Mesothelial cell of epicardium (in vitro differentiated cells): ENCODE results near the gene NOX4. TPM values are rescaled to one million over a fixed set of nuclear protein-coding genes. Genes with fewer than 3 reads are reported as not detected.

Experiments used
- DNase-seq, 2 experiments: peaks; one replicate each; pipeline ENCODE4 v3.0.0; 2021; ENCODE audit warnings: low spot score in 2 of 2; ENCODE audit not compliant: unreplicated experiment in 2 of 2
- H3K27ac Mint-ChIP-seq: 2 replicates; pipeline ENCODE4 v1.8.0; 2021; ENCODE audit warnings: mixed read lengths
- H3K27me3 Mint-ChIP-seq: 2 replicates; pipeline ENCODE4 v1.8.0; 2021; ENCODE audit warnings: low read depth, mixed read lengths
- H3K36me3 Mint-ChIP-seq: 2 replicates; pipeline ENCODE4 v1.8.0; 2021; ENCODE audit warnings: mixed read lengths
- H3K4me1 Mint-ChIP-seq: 2 replicates; pipeline ENCODE4 v1.8.0; 2021; ENCODE audit warnings: mixed read lengths
- H3K4me3 Mint-ChIP-seq: 2 replicates; pipeline ENCODE4 v1.8.0; 2021; ENCODE audit warnings: mild to moderate bottlenecking, moderate library complexity, mixed read lengths
- H3K9me3 Mint-ChIP-seq: 2 replicates; pipeline ENCODE4 v1.8.0; 2021; ENCODE audit warnings: mixed read lengths
- total RNA-seq: library from RNA; stranded (reverse); gene quantifications from 3 replicates; pipeline ENCODE4 v1.2.1, GENCODE V29; 2021
- TF ChIP-seq, protein P1 (sequence below): fragments of 200-600 bp; sonication (generic); IDR thresholded peaks from one replicate; pipeline ENCODE4 v1.5.0; 2021; ENCODE audit warnings: antibody characterized with exemption; ENCODE audit not compliant: unreplicated experiment

Gene NOX4
- total RNA-seq, 1 donor from 2014 or later, result 17.9 TPM

DNA sequence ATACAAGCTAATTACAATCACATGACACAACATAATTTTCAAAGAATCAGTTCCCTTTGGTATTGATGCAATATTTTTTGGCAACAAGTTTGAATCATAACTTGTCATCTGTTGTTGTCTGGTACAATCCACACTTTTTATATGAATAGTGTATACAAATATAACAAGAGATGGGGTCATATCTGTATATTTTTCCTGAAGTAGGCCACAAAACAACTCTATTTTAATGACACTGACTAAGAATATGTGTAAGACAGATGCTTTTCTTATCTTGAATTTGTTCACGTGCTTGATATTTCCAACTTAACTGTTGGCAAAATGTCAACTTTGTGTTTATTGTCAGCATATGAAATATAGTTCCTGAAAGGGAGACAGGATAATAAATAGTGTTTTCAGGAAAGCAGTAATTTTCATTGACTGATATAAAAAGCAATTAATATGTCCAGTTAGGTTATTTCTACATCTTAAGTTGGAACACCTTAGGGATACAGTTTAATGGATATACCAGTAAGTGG lies 27.9 kb downstream of the NOX4 start:
- peaks cover 22% of the 10 kb centered on the region for H3K36me3 Mint-ChIP-seq
- H3K27ac Mint-ChIP-seq, result peak overlapping the region; percentile 64
- peaks cover 21% of the 10 kb centered on the region for H3K9me3 Mint-ChIP-seq
- TF ChIP-seq, protein P1, sequence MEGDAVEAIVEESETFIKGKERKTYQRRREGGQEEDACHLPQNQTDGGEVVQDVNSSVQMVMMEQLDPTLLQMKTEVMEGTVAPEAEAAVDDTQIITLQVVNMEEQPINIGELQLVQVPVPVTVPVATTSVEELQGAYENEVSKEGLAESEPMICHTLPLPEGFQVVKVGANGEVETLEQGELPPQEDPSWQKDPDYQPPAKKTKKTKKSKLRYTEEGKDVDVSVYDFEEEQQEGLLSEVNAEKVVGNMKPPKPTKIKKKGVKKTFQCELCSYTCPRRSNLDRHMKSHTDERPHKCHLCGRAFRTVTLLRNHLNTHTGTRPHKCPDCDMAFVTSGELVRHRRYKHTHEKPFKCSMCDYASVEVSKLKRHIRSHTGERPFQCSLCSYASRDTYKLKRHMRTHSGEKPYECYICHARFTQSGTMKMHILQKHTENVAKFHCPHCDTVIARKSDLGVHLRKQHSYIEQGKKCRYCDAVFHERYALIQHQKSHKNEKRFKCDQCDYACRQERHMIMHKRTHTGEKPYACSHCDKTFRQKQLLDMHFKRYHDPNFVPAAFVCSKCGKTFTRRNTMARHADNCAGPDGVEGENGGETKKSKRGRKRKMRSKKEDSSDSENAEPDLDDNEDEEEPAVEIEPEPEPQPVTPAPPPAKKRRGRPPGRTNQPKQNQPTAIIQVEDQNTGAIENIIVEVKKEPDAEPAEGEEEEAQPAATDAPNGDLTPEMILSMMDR, result no peak
- no peaks in the 10 kb centered on the region for H3K27me3 Mint-ChIP-seq
- H3K4me3 Mint-ChIP-seq, result no peak overlapping the region
- DNase-seq, result no peak
- H3K4me1 Mint-ChIP-seq, result peaks cover 10% of the 10 kb centered on the region

DNA sequence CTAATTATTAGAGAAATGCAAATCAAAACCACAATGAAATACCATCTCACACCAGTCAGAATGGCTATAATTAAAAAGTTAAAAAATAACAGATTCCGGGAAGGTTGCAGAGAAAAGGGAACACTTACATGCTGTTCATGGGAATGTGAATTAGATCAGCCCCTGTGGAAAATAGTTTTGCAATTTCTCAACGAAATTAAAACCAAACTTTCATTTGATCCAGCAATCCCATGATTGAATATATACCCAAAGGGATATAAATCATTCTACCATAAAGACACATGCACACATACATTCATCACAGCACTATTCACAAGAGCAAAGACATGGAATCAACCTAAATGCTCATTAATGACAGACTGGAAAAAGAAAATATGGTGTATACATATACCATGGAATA lies 32.5 kb downstream of the NOX4 start:
- TF ChIP-seq, protein P1, result no peak
- Mint-ChIP-seq H3K4me3 (no peak overlapping the region), H3K4me1 (peaks cover 19% of the 10 kb centered on the region), H3K9me3 (peaks cover 8% of the 10 kb centered on the region), H3K36me3 (peaks cover 16% of the 10 kb centered on the region), H3K27ac (no peak overlapping the region), H3K27me3 (no peaks in the 10 kb centered on the region)
- no peak for DNase-seq

DNA sequence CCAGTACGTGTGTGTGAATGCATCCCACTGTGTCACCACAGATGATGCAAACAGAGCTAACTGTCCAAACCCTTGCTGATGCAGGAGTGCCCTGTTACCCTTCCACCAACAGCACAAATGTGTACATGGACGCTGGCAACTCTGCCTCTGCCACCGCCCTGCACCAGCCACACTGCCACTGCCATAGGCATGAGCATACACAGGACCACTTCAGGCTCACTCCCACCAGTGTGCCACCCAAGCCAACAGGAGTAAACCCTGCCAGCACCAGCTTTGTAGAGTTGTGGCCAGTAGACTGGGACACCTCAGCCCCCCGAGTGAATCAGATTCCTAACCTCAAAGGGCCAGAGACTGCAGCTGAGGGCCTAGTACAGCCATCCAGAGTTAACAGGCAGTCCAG lies 34.0 kb downstream of the NOX4 start:
- H3K36me3 Mint-ChIP-seq, result peaks cover 16% of the 10 kb centered on the region
- TF ChIP-seq, protein P1, result no peak
- H3K27ac Mint-ChIP-seq, result no peak overlapping the region
- H3K27me3 Mint-ChIP-seq, result no peaks in the 10 kb centered on the region
- H3K9me3 Mint-ChIP-seq, result peaks cover 8% of the 10 kb centered on the region
- DNase-seq, result no peak
- H3K4me3 Mint-ChIP-seq, result no peak overlapping the region
- H3K4me1 Mint-ChIP-seq, result peaks cover 24% of the 10 kb centered on the region

DNA sequence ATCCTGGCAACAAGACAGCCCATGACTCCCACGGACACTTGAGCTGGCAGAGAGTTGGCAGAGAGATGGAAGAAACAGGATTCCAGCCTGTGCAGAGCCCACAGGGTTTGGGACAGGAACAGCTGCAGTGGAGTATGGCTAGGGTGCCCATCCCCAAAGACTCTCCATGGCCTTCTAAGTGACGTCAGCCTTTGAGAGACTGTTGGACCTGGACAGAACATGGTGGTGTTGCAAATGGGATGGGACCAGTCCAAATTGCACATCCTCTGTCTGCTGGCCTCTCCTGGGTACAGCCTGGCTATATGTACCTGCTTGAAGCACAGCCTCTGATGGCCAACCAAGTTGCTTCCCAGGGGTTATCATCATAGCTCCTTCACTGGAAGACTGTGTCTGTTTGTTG lies 34.5 kb downstream of the NOX4 start:
- Mint-ChIP-seq H3K36me3 (peaks cover 14% of the 10 kb centered on the region), H3K4me3 (no peak overlapping the region), H3K27ac (no peak overlapping the region), H3K27me3 (no peaks in the 10 kb centered on the region), H3K4me1 (peaks cover 28% of the 10 kb centered on the region), H3K9me3 (peaks cover 8% of the 10 kb centered on the region)
- TF ChIP-seq, protein P1, result no peak
- DNase-seq, result no peak

DNA sequence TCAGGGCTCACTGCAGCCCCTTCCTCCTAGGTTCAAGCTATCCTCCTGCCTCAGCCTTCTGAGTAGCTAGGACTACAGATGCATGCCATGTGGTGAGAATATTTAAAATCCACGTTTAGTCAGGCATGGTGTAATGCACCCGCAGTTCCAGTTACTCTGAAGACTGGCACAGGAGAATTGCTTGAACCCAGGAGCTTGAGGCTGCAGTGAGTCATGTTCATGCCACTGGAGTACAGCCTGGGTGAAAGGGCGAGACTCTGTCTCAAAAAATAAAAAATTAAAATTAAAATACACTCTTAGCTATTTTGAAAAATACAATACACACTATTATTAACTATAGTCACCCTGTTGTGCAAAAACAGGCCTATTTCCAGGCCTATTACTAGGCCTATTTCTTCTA lies 38.4 kb downstream of the NOX4 start:
- peaks cover 10% of the 10 kb centered on the region for H3K36me3 Mint-ChIP-seq
- H3K27ac Mint-ChIP-seq, result peak overlapping the region; percentile 50
- no peak overlapping the region for H3K4me3 Mint-ChIP-seq
- H3K9me3 Mint-ChIP-seq, result peaks cover under 1% of the 10 kb centered on the region
- H3K4me1 Mint-ChIP-seq, result peaks cover 30% of the 10 kb centered on the region
- no peaks in the 10 kb centered on the region for H3K27me3 Mint-ChIP-seq
- no peak for DNase-seq
- TF ChIP-seq, protein P1, result no peak

DNA sequence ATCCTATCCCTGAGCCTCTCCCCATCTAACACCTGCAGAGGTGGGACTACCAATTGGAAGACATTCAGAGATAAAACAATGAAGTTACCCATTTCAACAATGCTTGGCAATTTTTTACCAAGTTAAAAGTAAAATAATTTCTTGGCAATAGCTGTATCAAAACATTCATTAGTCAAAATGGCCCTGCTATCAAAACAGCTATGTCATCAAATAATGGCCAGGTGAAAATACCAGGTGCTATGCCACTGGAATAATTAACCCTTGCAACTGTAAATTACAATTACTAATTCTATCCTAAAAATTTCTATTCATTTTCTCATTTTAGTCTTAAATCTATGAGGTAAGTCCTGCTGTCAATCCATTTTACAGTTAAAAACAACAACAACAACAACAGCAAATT lies 43.3 kb downstream of the NOX4 start:
- no peaks in the 10 kb centered on the region for H3K27me3 Mint-ChIP-seq
- no peak overlapping the region for H3K27ac Mint-ChIP-seq
- peaks cover 30% of the 10 kb centered on the region for H3K36me3 Mint-ChIP-seq
- H3K4me1 Mint-ChIP-seq, result peaks cover 28% of the 10 kb centered on the region
- TF ChIP-seq, protein P1, result no peak
- no peak overlapping the region for H3K4me3 Mint-ChIP-seq
- H3K9me3 Mint-ChIP-seq, result peaks cover 20% of the 10 kb centered on the region
- no peak for DNase-seq
